RWPE1 (cell line): ENCODE results near the gene NDST3.

Experiments used
- CTCF ChIA-PET: fragments of 350-600 bp; sonication (Branson Sonifier 250); formaldehyde crosslinking; extraction: SDS; loops from one replicate; lab custom pipeline; 2021; lab: Yijun Ruan, JAX
- POLR2A ChIA-PET: fragments of 400-600 bp; formaldehyde crosslinking; extraction: SDS; loops from one replicate; lab custom pipeline; 2020; ENCODE audit warnings: antibody characterized with exemption; ENCODE audit not compliant: low non-redundant PET; lab: Yijun Ruan, JAX
- DNase-seq: peaks from one replicate; pipeline ENCODE4 v3.0.0; 2012; ENCODE audit warnings: low spot score
- H3K27ac ChIP-seq: fragments of 450-650 bp; 2 replicates; pipeline ENCODE4 v1.5.1; 2017
- TF ChIP-seq, protein P1 (sequence below): fragments of 450-650 bp; conservative IDR thresholded peaks from 2 replicates; pipeline ENCODE4 v1.5.1; 2017; ENCODE audit warnings: low read depth, mild to moderate bottlenecking

Gene NDST3

DNA sequence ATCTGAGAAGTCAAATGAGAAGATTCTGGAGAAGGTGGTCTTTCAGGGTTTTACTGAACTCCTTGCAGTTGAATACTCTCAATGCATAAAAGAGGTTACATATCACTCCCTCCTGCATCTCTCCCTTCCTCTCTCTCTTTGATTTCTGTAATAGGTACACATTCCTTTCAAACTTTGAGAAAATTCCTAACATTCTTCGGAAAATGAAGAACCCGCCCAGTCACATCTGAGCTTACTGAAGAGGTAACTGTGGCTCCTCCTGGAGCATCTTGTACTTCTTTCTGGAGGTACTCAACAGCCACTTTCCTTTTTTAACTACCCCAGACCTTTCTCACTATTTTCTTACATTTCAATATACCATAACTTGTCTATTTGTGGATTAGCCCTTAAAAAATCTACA, 24.7 kb downstream of the NDST3 start:
- DNase-seq: no peak
- ChIA-PET POLR2A (no interaction called here), CTCF (interaction anchor here (0.6 kb wide), 2 partner anchors 80 to 905 kb away, joined by 3 read pairs; no protein-coding TSS in a partner anchor)
- TF ChIP-seq, protein P1, sequence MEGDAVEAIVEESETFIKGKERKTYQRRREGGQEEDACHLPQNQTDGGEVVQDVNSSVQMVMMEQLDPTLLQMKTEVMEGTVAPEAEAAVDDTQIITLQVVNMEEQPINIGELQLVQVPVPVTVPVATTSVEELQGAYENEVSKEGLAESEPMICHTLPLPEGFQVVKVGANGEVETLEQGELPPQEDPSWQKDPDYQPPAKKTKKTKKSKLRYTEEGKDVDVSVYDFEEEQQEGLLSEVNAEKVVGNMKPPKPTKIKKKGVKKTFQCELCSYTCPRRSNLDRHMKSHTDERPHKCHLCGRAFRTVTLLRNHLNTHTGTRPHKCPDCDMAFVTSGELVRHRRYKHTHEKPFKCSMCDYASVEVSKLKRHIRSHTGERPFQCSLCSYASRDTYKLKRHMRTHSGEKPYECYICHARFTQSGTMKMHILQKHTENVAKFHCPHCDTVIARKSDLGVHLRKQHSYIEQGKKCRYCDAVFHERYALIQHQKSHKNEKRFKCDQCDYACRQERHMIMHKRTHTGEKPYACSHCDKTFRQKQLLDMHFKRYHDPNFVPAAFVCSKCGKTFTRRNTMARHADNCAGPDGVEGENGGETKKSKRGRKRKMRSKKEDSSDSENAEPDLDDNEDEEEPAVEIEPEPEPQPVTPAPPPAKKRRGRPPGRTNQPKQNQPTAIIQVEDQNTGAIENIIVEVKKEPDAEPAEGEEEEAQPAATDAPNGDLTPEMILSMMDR: no peak
- H3K27ac ChIP-seq: no peak overlapping the region

DNA sequence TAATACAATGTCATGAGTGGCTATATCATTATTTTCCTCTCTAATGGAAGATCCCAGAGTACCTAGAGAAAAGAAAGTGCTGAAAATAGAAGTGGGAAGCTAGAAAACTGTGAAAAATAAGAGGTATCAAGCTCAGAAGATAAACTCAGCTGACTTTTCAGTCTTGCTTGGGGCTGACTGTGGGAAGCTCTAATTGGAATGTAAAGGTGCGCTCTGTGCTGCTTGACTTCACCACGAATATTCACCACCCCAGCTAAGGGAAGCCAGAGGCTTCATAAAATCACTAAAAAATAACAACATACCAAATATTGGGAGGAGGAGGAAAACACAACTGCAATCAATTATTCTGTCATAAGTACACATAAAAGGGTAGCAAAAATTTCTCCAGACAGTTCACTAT, 25.1 kb downstream of the NDST3 start:
- no peak overlapping the region for H3K27ac ChIP-seq
- ChIA-PET CTCF (interaction anchor here (0.6 kb wide), 2 partner anchors 164 to 905 kb away, joined by 3 read pairs; no protein-coding TSS in a partner anchor), POLR2A (no interaction called here)
- DNase-seq: no peak
- TF ChIP-seq, protein P1: no peak

DNA sequence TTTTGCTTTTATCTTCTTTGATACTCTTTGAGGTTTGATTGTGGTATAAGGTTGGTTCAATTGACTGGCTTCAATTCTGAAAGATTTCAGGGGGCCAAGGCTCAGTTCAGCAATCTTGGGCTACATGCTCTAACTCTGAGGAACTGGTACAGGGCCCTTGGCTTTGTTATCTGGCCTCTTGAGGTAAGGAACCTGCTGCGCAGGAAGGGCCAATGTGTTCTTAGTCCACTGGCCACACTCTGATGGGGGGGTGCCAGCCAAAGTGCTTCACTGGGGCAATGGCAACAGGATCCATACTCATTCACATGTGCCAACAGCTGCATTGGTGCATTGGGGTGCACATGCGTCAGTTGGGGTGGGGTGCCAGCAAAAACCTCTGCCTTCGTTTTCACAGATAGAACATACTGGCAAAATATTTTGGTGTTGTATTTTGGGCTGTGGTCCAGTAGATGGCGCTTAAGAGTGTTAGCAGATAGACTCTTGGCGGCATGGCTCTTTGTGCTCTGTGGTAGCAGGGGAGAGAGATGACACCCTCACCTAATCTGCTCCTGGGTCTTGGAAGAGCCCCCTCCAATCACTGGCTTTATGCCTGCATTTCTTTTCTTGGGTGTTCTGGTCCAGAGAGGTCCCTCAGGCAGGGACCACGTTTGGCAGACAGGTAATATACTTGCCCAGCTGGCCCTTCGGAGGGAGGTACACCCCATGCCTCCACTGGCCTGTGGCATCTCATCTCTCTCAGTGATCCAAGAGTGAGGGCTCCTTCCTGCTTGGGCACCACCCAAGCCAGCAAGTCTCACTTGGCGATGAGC, 42.9 kb downstream of the NDST3 start:
- CTCF ChIA-PET: interaction anchor here (0.6 to 1.0 kb wide), 4 partner anchors 19 to 192 kb away, joined by 3 to 4 read pairs (median 4); no protein-coding TSS in a partner anchor
- POLR2A ChIA-PET: no interaction called here
- H3K27ac ChIP-seq: no peak overlapping the region

DNA sequence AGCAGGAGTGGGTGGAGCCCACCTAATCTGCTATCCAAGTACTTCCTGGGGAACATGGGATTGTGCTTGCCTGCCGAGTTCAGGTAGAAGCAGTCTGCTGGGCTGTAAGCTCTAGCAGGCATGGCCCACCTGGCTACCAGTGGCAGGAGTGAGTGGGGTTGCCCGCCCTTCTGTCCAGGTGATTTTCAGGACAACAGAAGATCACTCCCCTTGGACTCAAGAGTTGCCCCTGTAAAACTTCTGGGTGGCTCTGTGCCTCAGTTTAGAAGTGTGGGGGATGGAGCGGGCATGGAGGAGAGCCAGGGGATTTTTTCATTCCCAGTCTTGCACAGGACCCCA, 43.5 kb downstream of the NDST3 start:
- TF ChIP-seq, protein P1: no peak
- POLR2A ChIA-PET: no interaction called here
- H3K27ac ChIP-seq: no peak overlapping the region
- CTCF ChIA-PET: interaction anchor here (0.6 to 1.0 kb wide), 2 partner anchors 147 to 192 kb away, joined by 3 read pairs; no protein-coding TSS in a partner anchor
- DNase-seq: no peak

More for the DNA sequence above, 42.9 kb downstream of the NDST3 start:
- no peak for DNase-seq
- TF ChIP-seq, protein P1: peak; percentile 27; the same call in 1 of the 2 replicates

DNA sequence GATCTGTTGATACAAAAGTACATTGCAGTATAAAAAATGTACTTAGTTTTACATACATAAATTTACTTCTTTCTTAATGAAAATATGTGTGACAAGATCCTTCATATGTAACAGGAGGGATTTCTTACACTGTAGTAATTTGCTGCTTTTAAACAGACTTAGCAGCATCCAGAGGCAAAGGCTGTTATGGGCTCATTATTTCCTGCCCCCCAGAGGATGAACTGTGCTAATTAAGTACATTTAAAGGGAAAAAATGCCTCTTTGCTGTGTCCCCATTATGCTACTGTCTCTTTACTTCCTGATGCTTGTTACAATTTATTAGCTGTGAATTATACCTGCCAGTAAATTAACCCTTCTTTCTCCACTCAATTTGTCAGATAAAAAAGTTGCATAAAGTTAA, 47.1 kb downstream of the NDST3 start:
- CTCF ChIA-PET: no interaction called here
- DNase-seq: no peak
- POLR2A ChIA-PET: no interaction called here
- TF ChIP-seq, protein P1: no peak
- no peak overlapping the region for H3K27ac ChIP-seq

DNA sequence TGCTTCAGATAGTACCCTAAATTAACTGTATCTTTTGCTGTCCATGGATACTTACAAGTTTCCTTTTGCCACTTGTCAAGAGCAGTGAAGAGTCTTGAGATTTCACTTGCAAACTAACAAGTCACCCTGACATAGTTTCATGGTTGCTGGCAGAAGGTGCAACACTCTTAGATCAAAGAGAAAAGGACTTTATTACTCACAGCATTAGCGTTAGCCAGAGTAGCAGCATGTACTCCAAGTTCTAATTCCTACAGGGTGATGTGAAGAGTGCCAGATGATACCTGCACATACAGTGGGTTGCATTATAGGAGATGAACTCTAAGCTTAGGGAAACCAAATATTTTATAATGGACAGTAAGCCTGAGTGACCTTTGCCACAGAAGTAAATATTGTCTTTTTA, 47.9 kb downstream of the NDST3 start:
- ChIA-PET POLR2A (no interaction called here), CTCF (interaction anchor here (0.6 kb wide), 1 partner anchor 170 kb away, joined by 6 read pairs; no protein-coding TSS in a partner anchor)
- TF ChIP-seq, protein P1: no peak
- no peak for DNase-seq
- H3K27ac ChIP-seq: no peak overlapping the region
